Neural crest cell (in vitro differentiated cells): ENCODE data around the gene PRXL2A. TPM values are rescaled to one million over a fixed set of nuclear protein-coding genes. Genes with fewer than 3 reads are reported as not detected.

ENCODE experiments used
- DNase-seq: peaks from one replicate; pipeline ENCODE4 v3.0.0; 2021; ENCODE audit warnings: low read depth, mixed read lengths, low spot score
- H3K27ac Mint-ChIP-seq: one replicate; pipeline ENCODE4 v1.8.0; 2021; ENCODE audit warnings: mild to moderate bottlenecking, mixed read lengths; ENCODE audit not compliant: unreplicated experiment
- H3K27me3 Mint-ChIP-seq: 2 replicates; pipeline ENCODE4 v1.8.0; 2021; ENCODE audit warnings: low read depth, mild to moderate bottlenecking, mixed read lengths
- H3K36me3 Mint-ChIP-seq: 2 replicates; pipeline ENCODE4 v1.8.0; 2021; ENCODE audit warnings: low read depth, mild to moderate bottlenecking, mixed read lengths
- H3K4me1 Mint-ChIP-seq: 2 replicates; pipeline ENCODE4 v1.8.0; 2021; ENCODE audit warnings: mixed read lengths
- H3K4me3 Mint-ChIP-seq: one replicate; pipeline ENCODE4 v1.8.0; 2021; ENCODE audit warnings: mild to moderate bottlenecking, mixed read lengths
- H3K9me3 Mint-ChIP-seq: 2 replicates; pipeline ENCODE4 v1.8.0; 2021; ENCODE audit warnings: mixed read lengths
- CTCF ChIP-seq: fragments of 200-600 bp; sonication (generic); conservative IDR thresholded peaks from 2 replicates; pipeline ENCODE4 v1.5.0; 2021; ENCODE audit warnings: antibody characterized with exemption, mild to moderate bottlenecking
- total RNA-seq: library from RNA; stranded (reverse); gene quantifications from 2 replicates; pipeline ENCODE4 v1.2.1, GENCODE V29; 2021

Gene PRXL2A
- total RNA-seq, 1 donor from 2014 or later: 161 TPM

GRCh38 chr10:80406204-80406603 lies 2.1 kb upstream of the PRXL2A start:
- H3K4me3 Mint-ChIP-seq: peak overlapping the region; percentile 59
- no peaks in the 10 kb centered on the region for H3K36me3 Mint-ChIP-seq
- H3K4me1 Mint-ChIP-seq: peaks cover 49% of the 10 kb centered on the region
- H3K27ac Mint-ChIP-seq: no peak overlapping the region
- TF ChIP-seq CTCF: no peak
- H3K9me3 Mint-ChIP-seq: no peaks in the 10 kb centered on the region
- H3K27me3 Mint-ChIP-seq: no peaks in the 10 kb centered on the region
- DNase-seq: no peak

GRCh38 chr10:80407812-80408241 lies 524 bp upstream of the PRXL2A start:
- DNase-seq: peak; percentile 22
- Mint-ChIP-seq H3K27me3 (no peaks in the 10 kb centered on the region), H3K4me3 (peak overlapping the region; percentile 96), H3K4me1 (peaks cover 65% of the 10 kb centered on the region), H3K27ac (peak overlapping the region; percentile 88), H3K9me3 (no peaks in the 10 kb centered on the region), H3K36me3 (no peaks in the 10 kb centered on the region)
- TF ChIP-seq CTCF: no peak

GRCh38 chr10:80409121-80409520 lies 770 bp downstream of the PRXL2A start:
- Mint-ChIP-seq H3K27ac (no peak overlapping the region), H3K4me3 (peak overlapping the region; percentile 96), H3K36me3 (no peaks in the 10 kb centered on the region), H3K9me3 (no peaks in the 10 kb centered on the region), H3K27me3 (no peaks in the 10 kb centered on the region), H3K4me1 (peaks cover 78% of the 10 kb centered on the region)
- DNase-seq: no peak
- TF ChIP-seq CTCF: no peak

- no peak for TF ChIP-seq CTCF
- no peak for DNase-seq
- Mint-ChIP-seq H3K4me1 (peaks cover 86% of the 10 kb centered on the region), H3K27ac (no peak overlapping the region), H3K36me3 (no peaks in the 10 kb centered on the region), H3K9me3 (no peaks in the 10 kb centered on the region), H3K27me3 (no peaks in the 10 kb centered on the region), H3K4me3 (peak overlapping the region; percentile 96)
These were observed 1.8 kb downstream of the PRXL2A start for GRCh38 chr10:80410122-80410521.

- peaks cover 4% of the 10 kb centered on the region for H3K36me3 Mint-ChIP-seq
- H3K4me3 Mint-ChIP-seq: peak overlapping the region; percentile 96
- no peaks in the 10 kb centered on the region for H3K9me3 Mint-ChIP-seq
- H3K4me1 Mint-ChIP-seq: peaks cover 85% of the 10 kb centered on the region
- TF ChIP-seq CTCF: no peak
- DNase-seq: no peak
- no peak overlapping the region for H3K27ac Mint-ChIP-seq
- H3K27me3 Mint-ChIP-seq: no peaks in the 10 kb centered on the region
These were observed 2.3 kb downstream of the PRXL2A start for GRCh38 chr10:80410578-80411145.

GRCh38 chr10:80411267-80411668 lies 2.9 kb downstream of the PRXL2A start:
- Mint-ChIP-seq H3K9me3 (no peaks in the 10 kb centered on the region), H3K27ac (no peak overlapping the region), H3K27me3 (no peaks in the 10 kb centered on the region), H3K4me3 (peak overlapping the region; percentile 96), H3K4me1 (peaks cover 85% of the 10 kb centered on the region), H3K36me3 (peaks cover 4% of the 10 kb centered on the region)
- no peak for DNase-seq
- TF ChIP-seq CTCF: no peak
